Liver (tissue), 9 donors: ENCODE measurements around the gene EML4. TPM values are rescaled to one million over a fixed set of nuclear protein-coding genes. Genes with fewer than 3 reads are reported as not detected.
A peak's percentile ranks its signal among the peaks of the same experiment; 100 is the strongest.

Experiments
- DNase-seq: peaks from one replicate; pipeline ENCODE4 v3.0.0-alpha.2; 2017; ENCODE audit warnings: low spot score
- H3K27ac ChIP-seq, 2 donors: one replicate each; pipeline ENCODE4 v1.7.0; 2013; ENCODE audit warnings: inconsistent platforms in 2 of 2, low read length in 2 of 2, control low read depth in 1 of 2, low read depth in 1 of 2, mild to moderate bottlenecking in 1 of 2
- H3K27me3 ChIP-seq, 4 donors: one replicate each; pipeline versions ENCODE4 v1.6.1 to v1.7.0; 2013; ENCODE audit warnings: low read length in 3 of 4, inconsistent platforms in 1 of 4, mild to moderate bottlenecking in 1 of 4, moderate library complexity in 1 of 4; ENCODE audit not compliant: control insufficient read depth in 4 of 4, insufficient read depth in 4 of 4
- H3K36me3 ChIP-seq, 4 donors: one replicate each; pipeline versions ENCODE4 v1.6.1 to v1.7.0; 2013; ENCODE audit warnings: low read length in 3 of 4, mild to moderate bottlenecking in 3 of 4, low read depth in 1 of 4, moderate library complexity in 1 of 4; ENCODE audit not compliant: control insufficient read depth in 4 of 4, insufficient read depth in 3 of 4
- H3K4me1 ChIP-seq, 4 donors: one replicate each; pipeline versions ENCODE4 v1.6.1 to v1.7.0; 2013; ENCODE audit warnings: low read length in 3 of 4, mild to moderate bottlenecking in 3 of 4, moderate library complexity in 1 of 4; ENCODE audit not compliant: control insufficient read depth in 4 of 4, insufficient read depth in 4 of 4
- H3K4me3 ChIP-seq, 3 donors: one replicate each; pipeline versions ENCODE4 v1.6.1 to v1.7.0; 2013; ENCODE audit warnings: low read length in 3 of 3, control low read depth in 1 of 3, low read depth in 1 of 3, mild to moderate bottlenecking in 1 of 3
- H3K9ac ChIP-seq, 2 donors: one replicate each; pipeline ENCODE4 v1.7.0; 2013; ENCODE audit warnings: low read length in 2 of 2, mild to moderate bottlenecking in 2 of 2, moderate library complexity in 2 of 2, control low read depth in 1 of 2, low read depth in 1 of 2
- H3K9me3 ChIP-seq, 4 donors: one replicate each; pipeline versions ENCODE4 v1.6.1 to v1.7.0; 2013; ENCODE audit warnings: low read length in 3 of 4; ENCODE audit not compliant: control insufficient read depth in 4 of 4
- EGR1 ChIP-seq, 2 donors: IDR thresholded peaks; 2 replicates each; pipeline ENCODE4 v1.6.1; 2016 to 2018; ENCODE audit warnings: antibody characterized with exemption in 2 of 2, low read depth in 2 of 2
- FOXA1 ChIP-seq: IDR thresholded peaks from 2 replicates; pipeline ENCODE4 v1.6.1; 2016; ENCODE audit warnings: antibody characterized with exemption
- FOXA2 ChIP-seq: IDR thresholded peaks from 2 replicates; pipeline ENCODE4 v1.6.1; 2016; ENCODE audit warnings: antibody characterized with exemption
- GABPA ChIP-seq, 2 donors: IDR thresholded peaks in 1 of 2; conservative IDR thresholded peaks in 1 of 2; 2 replicates each; pipeline ENCODE4 v1.6.1; 2016; ENCODE audit warnings: antibody characterized with exemption in 2 of 2, mild to moderate bottlenecking in 1 of 2, moderate library complexity in 1 of 2
- HNF4A ChIP-seq, 2 donors: conservative IDR thresholded peaks; 2 replicates each; pipeline ENCODE4 v1.6.1; 2016; ENCODE audit warnings: antibody characterized with exemption in 2 of 2, mild to moderate bottlenecking in 2 of 2
- HNF4G ChIP-seq: IDR thresholded peaks from 2 replicates; pipeline ENCODE4 v1.6.1; 2016; ENCODE audit warnings: antibody characterized with exemption
- JUND ChIP-seq, 2 donors: IDR thresholded peaks; 2 replicates each; pipeline ENCODE4 v1.6.1; 2016; ENCODE audit warnings: antibody characterized with exemption in 2 of 2
- MAX ChIP-seq: IDR thresholded peaks from 2 replicates; pipeline ENCODE4 v1.6.1; 2016; ENCODE audit warnings: antibody characterized with exemption
- NR2F2 ChIP-seq: IDR thresholded peaks from 2 replicates; pipeline ENCODE4 v1.6.1; 2016; ENCODE audit warnings: antibody characterized with exemption
- RAD21 ChIP-seq, 2 donors: IDR thresholded peaks; 2 replicates each; pipeline ENCODE4 v1.6.1; 2016; ENCODE audit warnings: antibody characterized with exemption in 2 of 2, mild to moderate bottlenecking in 2 of 2
- RXRA ChIP-seq, 2 donors: IDR thresholded peaks; 2 replicates each; pipeline ENCODE4 v1.6.1; 2017 to 2018; ENCODE audit warnings: antibody characterized with exemption in 2 of 2, mild to moderate bottlenecking in 1 of 2
- SP1 ChIP-seq: IDR thresholded peaks from 2 replicates; pipeline ENCODE4 v1.6.1; 2018; ENCODE audit warnings: antibody characterized with exemption, mild to moderate bottlenecking
- TAF1 ChIP-seq: conservative IDR thresholded peaks from 2 replicates; pipeline ENCODE4 v1.6.1; 2016; ENCODE audit warnings: antibody characterized with exemption, mild to moderate bottlenecking
- YY1 ChIP-seq: IDR thresholded peaks from 2 replicates; pipeline ENCODE4 v1.6.1; 2016; ENCODE audit warnings: antibody characterized with exemption, mild to moderate bottlenecking
- ZBTB33 ChIP-seq: IDR thresholded peaks from 2 replicates; pipeline ENCODE4 v1.6.1; 2016; ENCODE audit warnings: antibody characterized with exemption
- WGBS: extraction: QIAGEN DNeasy Blood & Tissue Kit; methylation state at CpG from one replicate; pipeline ENCODE4 v1.1.7; 2013; 5-methylcytosine and 5-hydroxymethylcytosine counted together
- polyA plus RNA-seq, 2 donors: library from polyadenylated mRNA; stranded (reverse) in 1 of 2; unstranded in 1 of 2; fragments of 200-250 nt in 1 of 2; fragments of >200 nt in 1 of 2; fragmentation: Nextera tagmentation in 1 of 2; extraction: Ambion mirVana in 1 of 2; gene quantifications; one replicate each; pipeline versions ENCODE4 v1.2.1 to v1.2.3, GENCODE V29; 2013 to 2015
- total RNA-seq, 2 donors: library from RNA; depleted of rRNA; stranded (reverse); fragments of >200 nt; gene quantifications; one replicate each; pipeline ENCODE4 v1.2.3, GENCODE V29; 2014
- TF ChIP-seq, protein P1 (sequence below): IDR thresholded peaks from 2 replicates; pipeline ENCODE4 v1.6.1; 2016; ENCODE audit warnings: antibody characterized with exemption
- TF ChIP-seq, protein P2 (sequence below): fragments of 150-350 bp; IDR thresholded peaks from 2 replicates; pipeline ENCODE4 v1.5.1; 2017; ENCODE audit warnings: improper control_type of control experiment, low read depth, low read length; ENCODE audit not compliant: missing input control
- TF ChIP-seq, protein P3 (sequence below): IDR thresholded peaks from 2 replicates; pipeline ENCODE4 v1.6.1; 2016; ENCODE audit warnings: antibody characterized with exemption, mild to moderate bottlenecking
- donor health status: healthy.
- donor health status: healthy.
- donor health status: healthy.
- donor health status: healthy.
- donor health status: healthy.

The EML4 gene
- total and polyA plus RNA-seq, 4 donors: 12.8 to 49.6 (median 34.8) TPM

DNA sequence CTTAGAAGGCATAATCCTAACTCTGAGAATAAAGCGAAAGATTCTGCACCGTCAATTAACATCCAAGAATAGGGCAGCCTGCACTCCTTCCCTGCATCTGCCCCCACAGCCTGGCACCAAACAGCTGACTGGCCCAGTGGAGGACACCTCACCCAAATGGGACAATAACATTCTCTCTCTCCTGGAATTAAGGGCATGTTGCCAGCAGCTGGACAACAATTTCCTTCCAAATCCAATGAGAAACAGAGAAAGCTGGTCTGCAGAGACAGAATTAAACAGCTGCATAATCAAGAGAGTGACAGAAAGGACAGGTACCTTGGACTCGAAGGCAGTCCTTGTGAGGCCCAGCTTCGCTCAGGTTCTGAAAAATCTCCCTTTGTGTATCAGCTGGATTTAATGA lies 176.8 kb downstream of the EML4 start:
- no peak for TF ChIP-seq SP1
- no peak for TF ChIP-seq HNF4G
- no peak for TF ChIP-seq RAD21 (IDR thresholded peaks at IDR 0.05)
- TF ChIP-seq FOXA1: no peak
- no peak for TF ChIP-seq GABPA (IDR thresholded peaks at IDR 0.05 in 1 of 2, conservative IDR thresholded peaks at IDR 0.05 in 1 of 2)
- TF ChIP-seq, protein P1, sequence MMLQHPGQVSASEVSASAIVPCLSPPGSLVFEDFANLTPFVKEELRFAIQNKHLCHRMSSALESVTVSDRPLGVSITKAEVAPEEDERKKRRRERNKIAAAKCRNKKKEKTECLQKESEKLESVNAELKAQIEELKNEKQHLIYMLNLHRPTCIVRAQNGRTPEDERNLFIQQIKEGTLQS: no peak
- peak in 1 of 2 donors; percentile 21 for TF ChIP-seq HNF4A (conservative IDR thresholded peaks at IDR 0.05)
- TF ChIP-seq MAX: no peak
- TF ChIP-seq TAF1: no peak
- TF ChIP-seq EGR1 (IDR thresholded peaks at IDR 0.05; ENCODE audit: low read depth in 2 of 2): peak in 1 of 2 donors; percentile 34
- no peak for TF ChIP-seq FOXA2
- TF ChIP-seq, protein P2, sequence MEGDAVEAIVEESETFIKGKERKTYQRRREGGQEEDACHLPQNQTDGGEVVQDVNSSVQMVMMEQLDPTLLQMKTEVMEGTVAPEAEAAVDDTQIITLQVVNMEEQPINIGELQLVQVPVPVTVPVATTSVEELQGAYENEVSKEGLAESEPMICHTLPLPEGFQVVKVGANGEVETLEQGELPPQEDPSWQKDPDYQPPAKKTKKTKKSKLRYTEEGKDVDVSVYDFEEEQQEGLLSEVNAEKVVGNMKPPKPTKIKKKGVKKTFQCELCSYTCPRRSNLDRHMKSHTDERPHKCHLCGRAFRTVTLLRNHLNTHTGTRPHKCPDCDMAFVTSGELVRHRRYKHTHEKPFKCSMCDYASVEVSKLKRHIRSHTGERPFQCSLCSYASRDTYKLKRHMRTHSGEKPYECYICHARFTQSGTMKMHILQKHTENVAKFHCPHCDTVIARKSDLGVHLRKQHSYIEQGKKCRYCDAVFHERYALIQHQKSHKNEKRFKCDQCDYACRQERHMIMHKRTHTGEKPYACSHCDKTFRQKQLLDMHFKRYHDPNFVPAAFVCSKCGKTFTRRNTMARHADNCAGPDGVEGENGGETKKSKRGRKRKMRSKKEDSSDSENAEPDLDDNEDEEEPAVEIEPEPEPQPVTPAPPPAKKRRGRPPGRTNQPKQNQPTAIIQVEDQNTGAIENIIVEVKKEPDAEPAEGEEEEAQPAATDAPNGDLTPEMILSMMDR: no peak
- no peak for TF ChIP-seq ZBTB33
- TF ChIP-seq, protein P3, sequence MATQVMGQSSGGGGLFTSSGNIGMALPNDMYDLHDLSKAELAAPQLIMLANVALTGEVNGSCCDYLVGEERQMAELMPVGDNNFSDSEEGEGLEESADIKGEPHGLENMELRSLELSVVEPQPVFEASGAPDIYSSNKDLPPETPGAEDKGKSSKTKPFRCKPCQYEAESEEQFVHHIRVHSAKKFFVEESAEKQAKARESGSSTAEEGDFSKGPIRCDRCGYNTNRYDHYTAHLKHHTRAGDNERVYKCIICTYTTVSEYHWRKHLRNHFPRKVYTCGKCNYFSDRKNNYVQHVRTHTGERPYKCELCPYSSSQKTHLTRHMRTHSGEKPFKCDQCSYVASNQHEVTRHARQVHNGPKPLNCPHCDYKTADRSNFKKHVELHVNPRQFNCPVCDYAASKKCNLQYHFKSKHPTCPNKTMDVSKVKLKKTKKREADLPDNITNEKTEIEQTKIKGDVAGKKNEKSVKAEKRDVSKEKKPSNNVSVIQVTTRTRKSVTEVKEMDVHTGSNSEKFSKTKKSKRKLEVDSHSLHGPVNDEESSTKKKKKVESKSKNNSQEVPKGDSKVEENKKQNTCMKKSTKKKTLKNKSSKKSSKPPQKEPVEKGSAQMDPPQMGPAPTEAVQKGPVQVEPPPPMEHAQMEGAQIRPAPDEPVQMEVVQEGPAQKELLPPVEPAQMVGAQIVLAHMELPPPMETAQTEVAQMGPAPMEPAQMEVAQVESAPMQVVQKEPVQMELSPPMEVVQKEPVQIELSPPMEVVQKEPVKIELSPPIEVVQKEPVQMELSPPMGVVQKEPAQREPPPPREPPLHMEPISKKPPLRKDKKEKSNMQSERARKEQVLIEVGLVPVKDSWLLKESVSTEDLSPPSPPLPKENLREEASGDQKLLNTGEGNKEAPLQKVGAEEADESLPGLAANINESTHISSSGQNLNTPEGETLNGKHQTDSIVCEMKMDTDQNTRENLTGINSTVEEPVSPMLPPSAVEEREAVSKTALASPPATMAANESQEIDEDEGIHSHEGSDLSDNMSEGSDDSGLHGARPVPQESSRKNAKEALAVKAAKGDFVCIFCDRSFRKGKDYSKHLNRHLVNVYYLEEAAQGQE: no peak
- no peak for TF ChIP-seq JUND (IDR thresholded peaks at IDR 0.05)
- no peak for TF ChIP-seq YY1
- peak in 1 of 2 donors; percentile 19 for TF ChIP-seq RXRA (IDR thresholded peaks at IDR 0.05)
- TF ChIP-seq NR2F2: no peak
- Histone ChIP-seq H3K9ac (no peak overlapping the region), H3K9me3 (no peaks in the 10 kb centered on the region), H3K4me1 (peaks cover 11 to 59% (median 44%) of the 10 kb centered on the region in 4 donors), H3K27ac (peak overlapping the region in 1 of 2 donors; percentile 52), H3K27me3 (no peaks in the 10 kb centered on the region), H3K4me3 (no peak overlapping the region), H3K36me3 (peaks cover 0 to 5% (median 4%) of the 10 kb centered on the region in 4 donors)
- no peak for DNase-seq
- 53% methylated on average over 4 of the region's 4 CpGs for WGBS
